IMR-90 (cell line): ENCODE data around the gene RFX3. TPM values are rescaled to one million over a fixed set of nuclear protein-coding genes. Genes with fewer than 3 reads are reported as not detected.

Experiments used
- ATAC-seq: fragments of 200-7000 bp; cut with Tn5 transposase; 2 replicates; pipeline ENCODE4 v1.9.1; 2020; ENCODE audit warnings: low read depth, mild to moderate bottlenecking, moderate library complexity
- BruUV-seq: library from RNA; stranded (reverse); fragments of 400-500 nt; replicated peaks from 2 replicates; lab custom pipeline; 2021; lab: Mats Ljungman, UMichigan
- CTCF ChIA-PET: fragments of 300-600 bp; formaldehyde crosslinking; extraction: SDS; loops from one replicate; lab custom pipeline; 2021; ENCODE audit warnings: antibody characterized with exemption; lab: Yijun Ruan, JAX
- POLR2A ChIA-PET: fragments of 300-600 bp; sonication (Branson Sonifier 250); formaldehyde crosslinking; loops from one replicate; lab custom pipeline; 2022; ENCODE audit warnings: antibody characterized with exemption; ENCODE audit not compliant: unreplicated experiment; lab: Charles Lee
- DNase-seq: peaks from one replicate; pipeline ENCODE4 v3.0.0; 2013
- H2AFZ ChIP-seq: replicated peaks from 2 replicates; pipeline ENCODE3; 2013; ENCODE audit warnings: low read length, mild to moderate bottlenecking; ENCODE audit not compliant: poor library complexity
- H2AK5ac ChIP-seq: 2 replicates; pipeline ENCODE4 v1.6.1; 2013; ENCODE audit warnings: low read depth, low read length, inconsistent platforms
- H2AK9ac ChIP-seq: replicated peaks from 2 replicates; pipeline ENCODE3; 2013; ENCODE audit warnings: mild to moderate bottlenecking, low read depth, low read length, moderate library complexity; ENCODE audit not compliant: poor library complexity
- H2BK120ac ChIP-seq: 2 replicates; pipeline ENCODE4 v1.6.1; 2013; ENCODE audit warnings: low read depth, low read length, inconsistent platforms
- H2BK15ac ChIP-seq: 3 replicates; pipeline ENCODE4 v1.6.1; 2013; ENCODE audit warnings: low read depth, low read length, inconsistent platforms
- H2BK20ac ChIP-seq: 2 replicates; pipeline ENCODE4 v1.6.1; 2013; ENCODE audit warnings: low read depth, mild to moderate bottlenecking, inconsistent platforms, low read length, moderate library complexity
- H2BK5ac ChIP-seq: 2 replicates; pipeline ENCODE4 v1.6.1; 2013; ENCODE audit warnings: mild to moderate bottlenecking, low read depth, low read length, inconsistent platforms; ENCODE audit not compliant: poor library complexity, severe bottlenecking
- H3K14ac ChIP-seq: replicated peaks from 2 replicates; pipeline ENCODE4 v1.6.1; 2013; ENCODE audit warnings: low read depth, low read length, inconsistent platforms
- H3K18ac ChIP-seq: 2 replicates; pipeline ENCODE4 v1.6.1; 2013; ENCODE audit warnings: low read depth, low read length, control low read depth
- H3K23ac ChIP-seq: 2 replicates; pipeline ENCODE4 v1.6.1; 2013; ENCODE audit warnings: low read depth, low read length, inconsistent platforms
- H3K27ac ChIP-seq: 2 replicates; pipeline ENCODE4 v1.5.1; 2013; ENCODE audit warnings: mild to moderate bottlenecking, control low read depth, low read length; ENCODE audit not compliant: insufficient read depth
- H3K27me3 ChIP-seq: 2 replicates; pipeline ENCODE4 v1.6.1; 2013; ENCODE audit warnings: low read length; ENCODE audit not compliant: control insufficient read depth, insufficient read depth
- H3K36me3 ChIP-seq: 2 replicates; pipeline ENCODE4 v1.6.1; 2013; ENCODE audit warnings: low read length, mixed read lengths; ENCODE audit not compliant: control insufficient read depth, insufficient read depth
- H3K4ac ChIP-seq: 2 replicates; pipeline ENCODE4 v1.6.1; 2013; ENCODE audit warnings: low read depth, low read length, inconsistent platforms
- H3K4me1 ChIP-seq: 2 replicates; pipeline ENCODE4 v1.6.1; 2013; ENCODE audit warnings: low read length, mixed read lengths; ENCODE audit not compliant: control insufficient read depth, insufficient read depth
- H3K4me2 ChIP-seq: 2 replicates; pipeline ENCODE4 v1.6.1; 2013; ENCODE audit warnings: low read depth, mild to moderate bottlenecking, control low read depth, low read length, moderate library complexity
- H3K4me3 ChIP-seq: 2 replicates; pipeline ENCODE4 v1.5.1; 2013; ENCODE audit warnings: low read depth, mild to moderate bottlenecking, control low read depth, low read length, moderate library complexity; ENCODE audit not compliant: insufficient read depth
- H3K56ac ChIP-seq: 2 replicates; pipeline ENCODE4 v1.6.1; 2013; ENCODE audit warnings: low read length, inconsistent platforms; ENCODE audit not compliant: insufficient read depth; ENCODE audit errors: extremely low read depth
- H3K79me1 ChIP-seq, 2 experiments: 2 replicates each; pipeline ENCODE4 v1.6.1; 2013; ENCODE audit warnings: low read length in 2 of 2, inconsistent platforms in 1 of 2, low read depth in 1 of 2
- H3K9ac ChIP-seq: 2 replicates; pipeline ENCODE4 v1.6.1; 2013; ENCODE audit warnings: low read depth, low read length, control low read depth
- H3K9me1 ChIP-seq: 2 replicates; pipeline ENCODE4 v1.6.1; 2013; ENCODE audit warnings: low read length, inconsistent platforms; ENCODE audit not compliant: insufficient read depth
- H3K9me3 ChIP-seq: 2 replicates; pipeline ENCODE4 v1.6.1; 2013; ENCODE audit warnings: low read length; ENCODE audit not compliant: control insufficient read depth, insufficient read depth
- H4K20me1 ChIP-seq: 2 replicates; pipeline ENCODE4 v1.6.1; 2013; ENCODE audit warnings: low read length, inconsistent platforms; ENCODE audit not compliant: insufficient read depth
- H4K5ac ChIP-seq: 2 replicates; pipeline ENCODE4 v1.6.1; 2013; ENCODE audit warnings: mild to moderate bottlenecking, low read depth, low read length, control low read depth
- H4K8ac ChIP-seq, 2 experiments: 2 replicates each; pipeline ENCODE4 v1.6.1; 2013; ENCODE audit warnings: low read depth in 2 of 2, low read length in 2 of 2, control low read depth in 1 of 2, inconsistent platforms in 1 of 2
- H4K91ac ChIP-seq: 2 replicates; pipeline ENCODE4 v1.6.1; 2013; ENCODE audit warnings: low read depth, low read length, inconsistent platforms; ENCODE audit not compliant: insufficient read depth
- BHLHE40 ChIP-seq: fragments of 150-350 bp; IDR thresholded peaks from 2 replicates; pipeline ENCODE4 v1.6.1; 2016; ENCODE audit warnings: mild to moderate bottlenecking, low read depth, low read length
- CEBPB ChIP-seq: IDR thresholded peaks from 2 replicates; pipeline ENCODE4 v1.6.1; 2012; ENCODE audit warnings: low read depth, low read length, improper control_type of control experiment
- FOS ChIP-seq: fragments of 150-350 bp; IDR thresholded peaks from 2 replicates; pipeline ENCODE4 v1.6.1; 2016; ENCODE audit warnings: low read depth, low read length
- MAFK ChIP-seq: IDR thresholded peaks from 2 replicates; pipeline ENCODE4 v1.6.1; 2012; ENCODE audit warnings: low read depth, low read length, improper control_type of control experiment
- MXI1 ChIP-seq: IDR thresholded peaks from 2 replicates; pipeline ENCODE4 v1.6.1; 2012; ENCODE audit warnings: low read depth, mild to moderate bottlenecking, low read length, moderate library complexity, borderline replicate concordance
- POLR2A ChIP-seq: IDR thresholded peaks from 2 replicates; pipeline ENCODE4 v1.6.1; 2012; ENCODE audit warnings: mild to moderate bottlenecking, low read depth, low read length
- RFX5 ChIP-seq: IDR thresholded peaks from 2 replicates; pipeline ENCODE4 v1.8.0; 2012; ENCODE audit warnings: low read depth, mild to moderate bottlenecking, low read length, moderate library complexity
- WGBS, 2 experiments: methylation state at CpG; one replicate each; pipeline versions ENCODE4 v1.1.5 to v1.1.7; 2013; ENCODE audit warnings: missing lambda C conversion rate in 2 of 2; ENCODE audit not compliant: insufficient read length in 1 of 2; ENCODE audit errors: extremely low coverage in 2 of 2; 5-methylcytosine and 5-hydroxymethylcytosine counted together
- dilution Hi-C: fragments of 300-500 bp; cut with HindIII; formaldehyde crosslinking; loops from one replicate; pipeline ENCODE4 v1.14.3; 2018; ENCODE audit warnings: low sequenced_read_pairs; ENCODE audit not compliant: unreplicated experiment
- in situ Hi-C: fragments of 300-500 bp; cut with MboI; formaldehyde crosslinking; loops from 3 replicates; pipeline ENCODE4 v1.14.3; 2019; ENCODE audit warnings: low sequenced_read_pairs, inconsistent platforms, mixed read lengths
- intact Hi-C: fragments of 100-400 bp; cut with micrococcal nuclease; formaldehyde crosslinking; loops from 2 replicates; pipeline ENCODE4 v1.10.0; 2022
- polyA plus RNA-seq, 3 experiments: library from polyadenylated mRNA; depleted of rRNA; stranded (reverse); fragments of >200 nt; gene quantifications; 2 replicates each; pipeline ENCODE4 v1.2.3, GENCODE V29; 2012; ENCODE audit warnings: low replicate concordance in 1 of 3
- total RNA-seq: library from RNA; depleted of rRNA; stranded (reverse); fragments of >200 nt; gene quantifications from 2 replicates; pipeline ENCODE4 v1.2.3, GENCODE V29; 2012
- TF ChIP-seq, protein P1 (sequence below): fragments of 150-350 bp; IDR thresholded peaks from 2 replicates; pipeline ENCODE4 v1.6.1; 2016; ENCODE audit warnings: low read depth, mild to moderate bottlenecking, low read length, moderate library complexity, borderline replicate concordance
- TF ChIP-seq, protein P2 (sequence below): fragments of 150-350 bp; IDR thresholded peaks from 2 replicates; pipeline ENCODE4 v1.6.1; 2017; ENCODE audit warnings: mild to moderate bottlenecking, antibody characterized with exemption, low read length, low read depth

Gene RFX3
- total and polyA plus RNA-seq, 2 of the 4 experiments (the other 2 are of a cell fraction), result 1.7 to 2.7 TPM

DNA sequence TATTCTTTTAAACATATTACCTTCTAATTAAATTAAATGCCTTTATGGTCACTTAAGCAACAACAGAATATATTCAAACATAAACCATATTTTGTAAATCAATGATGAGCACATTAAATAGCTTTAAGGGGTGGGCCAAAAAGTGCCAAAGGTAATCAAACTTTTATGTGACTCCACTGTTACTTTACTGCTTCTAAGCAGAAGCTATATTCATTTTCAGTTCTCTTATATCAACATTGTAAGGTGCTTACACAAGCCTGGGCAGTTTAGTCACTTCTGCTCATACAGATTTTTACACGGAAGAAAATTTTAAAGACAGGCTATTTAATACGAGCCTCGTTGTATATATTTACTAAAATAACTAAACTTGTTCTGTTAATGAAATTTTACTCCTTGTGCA, 29.9 kb downstream of the RFX3 start:
- in situ Hi-C loops (no loop called here), intact Hi-C loops (no loop called here), dilution Hi-C loops (no loop called here)
- Histone ChIP-seq H3K23ac (no peak overlapping the region), H4K20me1 (no peaks in the 10 kb centered on the region), H3K14ac (no peak overlapping the region), H3K36me3 (no peaks in the 10 kb centered on the region), H3K27ac (no peak overlapping the region), H2BK20ac (no peak overlapping the region), H2BK120ac (no peak overlapping the region), H3K9me1 (no peaks in the 10 kb centered on the region), H2BK5ac (no peak overlapping the region), H3K18ac (no peak overlapping the region), H2BK15ac (no peak overlapping the region), H3K56ac (no peak overlapping the region), H3K9me3 (no peaks in the 10 kb centered on the region), H4K8ac (no peak overlapping the region), H2AK5ac (no peak overlapping the region), H3K4me3 (no peak overlapping the region), H2AFZ (no peak overlapping the region), H3K79me1 (peaks cover 0 to 6% of the 10 kb centered on the region in 2 experiments; a peak in 2 of 4 replicates), H3K4ac (no peak overlapping the region), H3K27me3 (no peaks in the 10 kb centered on the region), H4K5ac (no peak overlapping the region), H3K4me1 (peaks cover 6% of the 10 kb centered on the region), H2AK9ac (no peak overlapping the region), H4K91ac (no peak overlapping the region), H3K9ac (no peak overlapping the region), H3K4me2 (no peak overlapping the region)
- DNase-seq, result peak; percentile 15
- POLR2A ChIA-PET, result no interaction called here
- no CpG with 5 or more reads among the region's 3 CpGs for WGBS, 2 experiments
- TF ChIP-seq BHLHE40, result no peak
- TF ChIP-seq MXI1, result no peak
- TF ChIP-seq POLR2A, result no peak
- TF ChIP-seq FOS, result no peak
- no peak for TF ChIP-seq RFX5
- TF ChIP-seq CEBPB, result no peak
- no peak for TF ChIP-seq MAFK
- TF ChIP-seq, protein P1, sequence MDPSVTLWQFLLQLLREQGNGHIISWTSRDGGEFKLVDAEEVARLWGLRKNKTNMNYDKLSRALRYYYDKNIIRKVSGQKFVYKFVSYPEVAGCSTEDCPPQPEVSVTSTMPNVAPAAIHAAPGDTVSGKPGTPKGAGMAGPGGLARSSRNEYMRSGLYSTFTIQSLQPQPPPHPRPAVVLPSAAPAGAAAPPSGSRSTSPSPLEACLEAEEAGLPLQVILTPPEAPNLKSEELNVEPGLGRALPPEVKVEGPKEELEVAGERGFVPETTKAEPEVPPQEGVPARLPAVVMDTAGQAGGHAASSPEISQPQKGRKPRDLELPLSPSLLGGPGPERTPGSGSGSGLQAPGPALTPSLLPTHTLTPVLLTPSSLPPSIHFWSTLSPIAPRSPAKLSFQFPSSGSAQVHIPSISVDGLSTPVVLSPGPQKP, result no peak
- TF ChIP-seq, protein P2, sequence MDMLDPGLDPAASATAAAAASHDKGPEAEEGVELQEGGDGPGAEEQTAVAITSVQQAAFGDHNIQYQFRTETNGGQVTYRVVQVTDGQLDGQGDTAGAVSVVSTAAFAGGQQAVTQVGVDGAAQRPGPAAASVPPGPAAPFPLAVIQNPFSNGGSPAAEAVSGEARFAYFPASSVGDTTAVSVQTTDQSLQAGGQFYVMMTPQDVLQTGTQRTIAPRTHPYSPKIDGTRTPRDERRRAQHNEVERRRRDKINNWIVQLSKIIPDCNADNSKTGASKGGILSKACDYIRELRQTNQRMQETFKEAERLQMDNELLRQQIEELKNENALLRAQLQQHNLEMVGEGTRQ, result no peak
- CTCF ChIA-PET, result interaction anchor here (0.6 to 0.8 kb wide), 2 partner anchors 29 to 984 kb away, joined by 3 read pairs; no protein-coding TSS in a partner anchor
- BruUV-seq, result no TSS peak
- no peak for ATAC-seq
